Measurements from ENCODE around the gene SHANK3.

Gene SHANK3

GRCh38 chr22:50700387-50701075 lies 27.9 kb downstream of the SHANK3 start:
- DNase-seq (ENCODE audit: low read depth), result no peak
- TF ChIP-seq CTCF (IDR thresholded peaks at IDR 0.05; ENCODE audit: control insufficient read depth, insufficient read depth, low read depth, low read length, missing control alignments), result no peak
- no peak overlapping the region for H3K4me3 ChIP-seq (ENCODE audit: control insufficient read depth, low read depth, low read length)

GRCh38 chr22:50701076-50701419 lies 28.4 kb downstream of the SHANK3 start:
- no peak for TF ChIP-seq CTCF (IDR thresholded peaks at IDR 0.05; ENCODE audit: control insufficient read depth, insufficient read depth, low read depth, low read length, missing control alignments)
- no peak for DNase-seq (ENCODE audit: low read depth)
- no peak overlapping the region for H3K4me3 ChIP-seq (ENCODE audit: control insufficient read depth, low read depth, low read length)

- no peak for TF ChIP-seq CTCF (IDR thresholded peaks at IDR 0.05; ENCODE audit: control insufficient read depth, insufficient read depth, low read depth, low read length, missing control alignments)
- no peak for DNase-seq (ENCODE audit: low read depth)
- H3K4me3 ChIP-seq (ENCODE audit: control insufficient read depth, low read depth, low read length), result no peak overlapping the region
These were observed 29.0 kb downstream of the SHANK3 start for GRCh38 chr22:50701428-50702154.

- H3K4me3 ChIP-seq (ENCODE audit: control insufficient read depth, low read depth, low read length), result no peak overlapping the region
- DNase-seq (ENCODE audit: low read depth), result no peak
- no peak for TF ChIP-seq CTCF (IDR thresholded peaks at IDR 0.05; ENCODE audit: control insufficient read depth, insufficient read depth, low read depth, low read length, missing control alignments)
These were observed 29.6 kb downstream of the SHANK3 start for GRCh38 chr22:50702261-50702671.

GRCh38 chr22:50702821-50703725 lies 30.4 kb downstream of the SHANK3 start:
- TF ChIP-seq CTCF (IDR thresholded peaks at IDR 0.05; ENCODE audit: control insufficient read depth, insufficient read depth, low read depth, low read length, missing control alignments), result no peak
- H3K4me3 ChIP-seq (ENCODE audit: control insufficient read depth, low read depth, low read length), result no peak overlapping the region
- DNase-seq (ENCODE audit: low read depth), result no peak

GRCh38 chr22:50703726-50704509 lies 31.3 kb downstream of the SHANK3 start:
- H3K4me3 ChIP-seq (ENCODE audit: control insufficient read depth, low read depth, low read length), result no peak overlapping the region
- no peak for DNase-seq (ENCODE audit: low read depth)
- no peak for TF ChIP-seq CTCF (IDR thresholded peaks at IDR 0.05; ENCODE audit: control insufficient read depth, insufficient read depth, low read depth, low read length, missing control alignments)
